ENCODE measurements around the gene ENTPD7. TPM values are rescaled to one million over a fixed set of nuclear protein-coding genes. Genes with fewer than 3 reads are reported as not detected.

ENTPD7 gene
- total and polyA plus RNA-seq, 2 experiments from 2014 or later = 18.6 to 53.3 TPM

DNA sequence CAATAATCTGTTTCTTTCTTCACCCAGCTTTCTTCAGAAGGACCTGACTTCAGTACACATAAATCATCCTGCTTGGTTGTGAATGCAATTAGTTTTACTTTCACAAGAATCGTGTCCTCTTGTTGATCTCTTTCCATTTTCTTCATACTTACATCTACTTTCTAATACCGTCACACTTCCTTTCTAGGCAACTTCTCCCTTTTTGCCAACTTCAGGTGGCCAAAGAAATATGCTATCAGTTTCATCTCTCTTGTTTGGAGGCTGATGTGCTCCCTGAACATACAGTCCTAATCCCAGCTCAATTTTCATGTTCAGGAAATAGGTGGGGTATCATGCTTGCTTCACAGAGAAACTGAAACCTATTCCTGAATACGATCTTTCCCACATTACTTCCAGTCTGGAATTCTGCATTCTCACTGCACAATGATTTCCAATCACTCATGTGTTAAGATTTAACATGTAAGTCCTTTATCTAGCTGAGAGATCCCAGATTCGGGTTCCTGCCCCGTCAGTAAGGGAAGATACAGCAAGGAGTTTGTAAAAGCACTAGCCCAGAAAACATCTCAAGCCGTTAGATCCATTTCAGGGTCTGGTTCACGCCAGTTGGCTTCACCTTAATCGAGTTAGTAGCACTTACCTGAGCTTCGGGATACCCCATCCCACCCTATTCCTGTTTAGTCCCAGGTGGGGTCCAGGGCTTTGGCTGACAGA, 40.1 kb upstream of the ENTPD7 start:
- TF ChIP-seq EZH2 (IDR thresholded peaks at IDR 0.05; ENCODE audit: borderline replicate concordance) (no peak), EZH2phosphoT487 (IDR thresholded peaks at IDR 0.05; ENCODE audit: low read depth, severe bottlenecking, unreplicated experiment) (no peak)
- TF ChIP-seq, protein P1, sequence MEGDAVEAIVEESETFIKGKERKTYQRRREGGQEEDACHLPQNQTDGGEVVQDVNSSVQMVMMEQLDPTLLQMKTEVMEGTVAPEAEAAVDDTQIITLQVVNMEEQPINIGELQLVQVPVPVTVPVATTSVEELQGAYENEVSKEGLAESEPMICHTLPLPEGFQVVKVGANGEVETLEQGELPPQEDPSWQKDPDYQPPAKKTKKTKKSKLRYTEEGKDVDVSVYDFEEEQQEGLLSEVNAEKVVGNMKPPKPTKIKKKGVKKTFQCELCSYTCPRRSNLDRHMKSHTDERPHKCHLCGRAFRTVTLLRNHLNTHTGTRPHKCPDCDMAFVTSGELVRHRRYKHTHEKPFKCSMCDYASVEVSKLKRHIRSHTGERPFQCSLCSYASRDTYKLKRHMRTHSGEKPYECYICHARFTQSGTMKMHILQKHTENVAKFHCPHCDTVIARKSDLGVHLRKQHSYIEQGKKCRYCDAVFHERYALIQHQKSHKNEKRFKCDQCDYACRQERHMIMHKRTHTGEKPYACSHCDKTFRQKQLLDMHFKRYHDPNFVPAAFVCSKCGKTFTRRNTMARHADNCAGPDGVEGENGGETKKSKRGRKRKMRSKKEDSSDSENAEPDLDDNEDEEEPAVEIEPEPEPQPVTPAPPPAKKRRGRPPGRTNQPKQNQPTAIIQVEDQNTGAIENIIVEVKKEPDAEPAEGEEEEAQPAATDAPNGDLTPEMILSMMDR (IDR thresholded peaks at IDR 0.05; ENCODE audit: poor library complexity) = no peak
- Histone ChIP-seq H3K27me3 (no peaks in the 10 kb centered on the region), H3K4me2 (peak overlapping the region; percentile 85), H3K4me1 (ENCODE audit: insufficient read depth) (peaks cover 25% of the 10 kb centered on the region), H3K4me3 (peak overlapping the region; percentile 77), H3K79me2 (peaks cover 48% of the 10 kb centered on the region), H4K20me1 (ENCODE audit: insufficient read depth, poor library complexity, severe bottlenecking) (peaks cover 8% of the 10 kb centered on the region), H3K27ac (peak overlapping the region; percentile 75), H2AFZ (peak overlapping the region; percentile 59), H3K9me3 (ENCODE audit: low read depth) (no peaks in the 10 kb centered on the region), H3K9me2 (replicated peaks; ENCODE audit: insufficient read depth) (no peaks in the 10 kb centered on the region), H3K36me3 (replicated peaks; ENCODE audit: insufficient read depth, low read depth) (no peaks in the 10 kb centered on the region)
- DNase-seq (ENCODE audit: low spot score) = no peak
- WGBS (ENCODE audit: low lambda C conversion rate, missing lambda C conversion rate) = 14% methylated on average over 9 of the region's 9 CpGs

DNA sequence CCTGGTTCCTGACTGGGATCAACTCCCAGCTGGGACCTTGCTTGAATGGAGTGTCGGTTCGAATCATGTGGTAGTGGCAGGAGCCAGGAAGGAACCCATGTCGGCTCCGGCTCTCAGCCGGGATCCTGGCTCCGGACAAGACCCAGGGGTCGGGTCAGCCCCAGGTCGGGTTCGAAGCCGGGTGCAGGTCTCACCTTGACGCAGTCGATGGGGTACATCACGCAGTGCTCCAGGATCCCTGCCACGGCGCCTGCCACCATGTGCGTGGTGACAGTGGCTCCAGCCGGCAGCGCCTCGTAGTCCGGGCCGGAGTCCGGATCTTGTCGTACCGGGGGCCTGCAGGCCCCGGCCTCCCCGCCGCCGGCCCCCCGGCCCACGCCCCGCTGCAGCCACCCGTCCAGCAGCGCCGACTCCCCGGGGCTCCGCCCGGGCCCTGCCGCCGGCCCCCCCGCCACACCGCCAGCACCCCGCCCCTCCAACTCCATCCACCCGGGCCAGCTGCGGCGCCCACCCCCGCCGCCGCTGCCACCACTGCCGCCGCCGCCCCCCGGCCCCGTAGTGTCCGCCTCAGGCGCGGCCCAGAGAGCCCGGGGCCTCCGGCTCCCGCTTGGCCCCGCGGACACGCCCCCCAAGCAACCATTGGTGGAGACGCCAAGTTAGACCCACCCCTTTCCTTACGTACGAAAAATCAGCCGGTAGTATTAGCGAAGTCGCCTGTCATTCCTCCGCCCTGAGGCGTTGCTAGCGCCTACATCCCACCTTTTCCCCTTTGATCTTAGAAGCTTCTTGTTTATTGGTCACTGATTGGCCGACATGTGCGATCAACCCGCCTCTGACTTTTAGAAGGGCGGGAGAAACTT, 39.2 kb upstream of the ENTPD7 start, which contains the start of gene SLC25A28:
TSS of gene SLC25A28 (minus strand) at position 589 of the 860 bp plus-strand sequence. CDS start at position 485, 104 bp downstream.
- 0% methylated on average over 37 of the region's 75 CpGs for WGBS (ENCODE audit: low lambda C conversion rate, missing lambda C conversion rate)
- peak within 1 kb of the TSS; percentile 59 for H2AFZ ChIP-seq

DNA sequence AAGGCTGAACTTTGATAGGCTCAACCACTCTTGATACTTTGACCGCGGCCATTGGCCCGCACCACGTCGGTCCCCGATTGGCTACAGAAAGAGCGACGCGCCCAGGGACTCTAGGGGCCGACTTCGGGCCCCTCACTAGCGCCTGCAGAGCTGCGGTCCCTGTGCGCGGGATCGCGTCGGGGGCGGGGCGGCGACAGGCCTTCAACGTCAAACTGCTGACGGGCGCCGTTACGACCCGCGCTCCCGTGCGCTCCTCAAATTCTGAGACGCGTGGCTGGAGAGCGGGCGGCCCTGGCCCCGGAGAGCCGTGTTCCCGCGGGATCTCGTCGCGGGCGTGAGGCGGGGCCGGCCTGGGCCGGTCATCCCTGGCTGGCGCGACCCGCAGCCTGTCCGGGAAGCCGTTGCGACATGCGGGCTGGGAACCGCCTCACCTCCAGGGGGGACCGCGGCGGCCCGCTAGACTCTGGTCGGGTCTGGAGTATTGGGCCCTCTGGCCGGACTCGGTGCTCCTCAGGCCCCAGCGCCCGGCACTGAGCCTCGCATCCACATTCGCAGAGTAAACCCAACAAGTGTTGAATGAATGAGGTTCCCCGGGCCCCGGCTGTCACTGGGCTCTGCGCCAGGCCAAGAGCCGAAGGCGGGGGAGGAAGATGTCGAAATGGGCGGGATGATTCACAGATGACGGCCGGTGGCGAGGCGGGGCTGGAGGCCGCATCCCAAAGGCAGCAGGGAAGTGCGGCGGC, 38.4 kb upstream of the ENTPD7 start:
- Histone ChIP-seq H4K20me1 (ENCODE audit: insufficient read depth, poor library complexity, severe bottlenecking) (peaks cover 8% of the 10 kb centered on the region), H3K79me2 (peaks cover 40% of the 10 kb centered on the region), H3K4me1 (ENCODE audit: insufficient read depth) (peaks cover 25% of the 10 kb centered on the region), H3K9me2 (replicated peaks; ENCODE audit: insufficient read depth) (no peaks in the 10 kb centered on the region), H3K27me3 (peaks cover 4% of the 10 kb centered on the region), H2AFZ (peak overlapping the region; percentile 43), H3K27ac (peak overlapping the region; percentile 98), H3K4me2 (peak overlapping the region; percentile 85), H3K36me3 (replicated peaks; ENCODE audit: insufficient read depth, low read depth) (no peaks in the 10 kb centered on the region), H3K4me3 (peak overlapping the region; percentile 42), H3K9me3 (ENCODE audit: low read depth) (no peaks in the 10 kb centered on the region)
- DNase-seq (ENCODE audit: low spot score) = peak; percentile 96
- TF ChIP-seq EZH2phosphoT487 (IDR thresholded peaks at IDR 0.05; ENCODE audit: low read depth, severe bottlenecking, unreplicated experiment) = no peak
- TF ChIP-seq, protein P1 (IDR thresholded peaks at IDR 0.05; ENCODE audit: poor library complexity) = no peak
- no peak for TF ChIP-seq EZH2 (IDR thresholded peaks at IDR 0.05; ENCODE audit: borderline replicate concordance)
- WGBS (ENCODE audit: low lambda C conversion rate, missing lambda C conversion rate) = 1% methylated on average over 48 of the region's 78 CpGs

More for the DNA sequence above, 39.2 kb upstream of the ENTPD7 start, which contains the start of gene SLC25A28:
- H3K4me1 ChIP-seq (ENCODE audit: insufficient read depth) = peaks cover 25% of the 10 kb centered on the region
- peak within 1 kb of the TSS; percentile 85 for H3K4me2 ChIP-seq
- H3K27me3 ChIP-seq = no peaks in the 10 kb centered on the region
- H3K36me3 ChIP-seq (replicated peaks; ENCODE audit: insufficient read depth, low read depth) = no peaks in the 10 kb centered on the region
- TF ChIP-seq, protein P1 (IDR thresholded peaks at IDR 0.05; ENCODE audit: poor library complexity) = no peak
- TF ChIP-seq EZH2phosphoT487 (IDR thresholded peaks at IDR 0.05; ENCODE audit: low read depth, severe bottlenecking, unreplicated experiment) (no peak), EZH2 (IDR thresholded peaks at IDR 0.05; ENCODE audit: borderline replicate concordance) (no peak)
- H4K20me1 ChIP-seq (ENCODE audit: insufficient read depth, poor library complexity, severe bottlenecking) = peaks cover 8% of the 10 kb centered on the region
- peaks cover 48% of the 10 kb centered on the region for H3K79me2 ChIP-seq
- peak within 1 kb of the TSS; percentile 98 for H3K27ac ChIP-seq
- no peaks in the 10 kb centered on the region for H3K9me3 ChIP-seq (ENCODE audit: low read depth)
- no peaks in the 10 kb centered on the region for H3K9me2 ChIP-seq (replicated peaks; ENCODE audit: insufficient read depth)
- H3K4me3 ChIP-seq = peak within 1 kb of the TSS; percentile 77
- DNase-seq (ENCODE audit: low spot score) = peak; percentile 99

All from hepatocyte (in vitro differentiated cells).